Fibroblast of the aortic adventitia (primary cell): ENCODE data around the gene CELA3A. TPM values are rescaled to one million over a fixed set of nuclear protein-coding genes. Genes with fewer than 3 reads are reported as not detected.
A peak's percentile ranks its signal among the peaks of the same experiment; 100 is the strongest.

Source experiments
- DNase-seq: peaks from one replicate; pipeline ENCODE4 v3.0.0-alpha.2; 2010; ENCODE audit warnings: low read depth
- H3K4me3 ChIP-seq: 2 replicates; pipeline ENCODE4 v1.5.1; 2011; ENCODE audit warnings: low read depth, mild to moderate bottlenecking, control low read depth, low read length, moderate library complexity
- CTCF ChIP-seq: IDR thresholded peaks from 2 replicates; pipeline ENCODE4 v1.5.1; 2011; ENCODE audit warnings: mild to moderate bottlenecking, low read length, control low read depth, inconsistent platforms; ENCODE audit not compliant: insufficient read depth
- total RNA-seq: library from RNA; depleted of rRNA; stranded (reverse); fragments of >200 nt; gene quantifications from 2 replicates; pipeline ENCODE4 v1.2.3, GENCODE V29; 2012; ENCODE audit warnings: low replicate concordance

CELA3A gene
- not detected in 2 replicates for total RNA-seq

DNA sequence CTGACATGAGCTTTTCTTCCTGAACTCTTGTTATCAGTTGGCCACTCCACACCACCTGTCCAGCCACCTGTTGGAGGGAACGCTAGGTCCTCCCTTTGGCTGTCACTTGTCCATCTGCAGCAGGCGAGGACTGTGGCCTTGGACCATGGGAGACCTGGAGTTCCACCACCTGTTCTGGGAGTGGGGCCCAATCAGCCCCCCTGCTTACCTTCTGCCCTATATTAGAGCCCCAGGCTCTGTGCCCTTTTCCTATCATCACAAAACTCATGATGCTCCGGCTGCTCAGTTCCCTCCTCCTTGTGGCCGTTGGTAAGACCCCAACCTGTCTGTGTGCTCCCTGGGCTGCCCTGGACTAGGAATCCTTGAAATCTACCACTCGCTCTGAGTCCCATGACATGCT, at the start of gene CELA3A:
Gene CELA3A, plus strand, starts transcription at position 249 of the 400 bp plus-strand sequence. Its CDS starts 18 bp downstream, at position 267.
- no peak for DNase-seq
- no peak for TF ChIP-seq CTCF
- H3K4me3 ChIP-seq = no peak within 1 kb of the TSS

- no peak overlapping the region for H3K4me3 ChIP-seq
- TF ChIP-seq CTCF = no peak
- no peak for DNase-seq
These were observed 48.5 kb upstream of the CELA3A start for GRCh38 chr1:21952786-21953520.

DNA sequence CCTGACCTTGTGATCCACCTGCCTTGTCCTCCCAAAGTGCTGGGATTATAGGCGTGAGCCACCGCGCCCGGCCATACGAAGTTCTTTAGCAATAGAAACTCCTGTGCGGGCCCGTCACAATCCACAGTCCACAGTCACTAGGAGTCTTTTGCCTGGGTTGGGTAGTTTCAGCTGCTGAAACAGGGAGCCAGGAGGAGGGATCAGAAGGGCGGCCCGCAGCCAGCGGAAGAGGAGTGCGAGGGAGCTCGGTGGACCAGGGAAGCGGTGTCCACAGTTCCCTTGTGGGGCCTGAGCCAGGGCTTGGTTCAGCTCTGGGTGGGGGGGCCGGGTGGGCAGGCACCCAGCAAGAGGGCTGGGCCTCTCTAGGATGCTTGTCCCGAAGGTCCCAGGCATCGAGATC, 46.4 kb upstream of the CELA3A start:
- TF ChIP-seq CTCF = no peak
- DNase-seq = peak; percentile 20
- H3K4me3 ChIP-seq = no peak overlapping the region

- no peak overlapping the region for H3K4me3 ChIP-seq
- TF ChIP-seq CTCF = no peak
- DNase-seq = peak; percentile 26
These were observed 45.8 kb upstream of the CELA3A start for GRCh38 chr1:21955501-21956281.

- peak; percentile 40 for DNase-seq
These were observed 44.5 kb upstream of the CELA3A start for GRCh38 chr1:21956720-21957552.

More at GRCh38 chr1:21956720-21957552, 44.5 kb upstream of the CELA3A start:
- no peak overlapping the region for H3K4me3 ChIP-seq
- no peak for TF ChIP-seq CTCF
